ENCODE measurements around the gene APOL2. TPM values are rescaled to one million over a fixed set of nuclear protein-coding genes. Genes with fewer than 3 reads are reported as not detected.
"Not testable (repeated sequence)": the region's sequence is repeated elsewhere in the genome, so short reads cannot be mapped to it uniquely, and the experiment has no call there.

APOL2 gene
- total RNA-seq, 4 donors from 2014 or later = 15.3 to 21.8 (median 17.1) TPM

- H3K9me3 ChIP-seq = no peaks in the 10 kb centered on the region
- H3K36me3 ChIP-seq = no peaks in the 10 kb centered on the region
- H3K4me1 ChIP-seq = peaks cover 34% of the 10 kb centered on the region
- H3K27me3 ChIP-seq = no peaks in the 10 kb centered on the region
- H3K27ac ChIP-seq = peak overlapping the region; percentile 62
- TF ChIP-seq POLR2AphosphoS5 (IDR thresholded peaks at IDR 0.05) (no peak), POLR2A (IDR thresholded peaks at IDR 0.05) (no peak), CTCF (IDR thresholded peaks at IDR 0.05) (no peak), EP300 (IDR thresholded peaks at IDR 0.05) (no peak)
- H3K4me3 ChIP-seq = peak overlapping the region; percentile 37
- 66% methylated on average over 7 of the region's 7 CpGs for WGBS
- no peak for DNase-seq (ENCODE audit: low spot score in 2 of 2)
These were observed 14.5 kb upstream of the APOL2 start for GRCh38 chr22:36253523-36254490.

- TF ChIP-seq EP300 (IDR thresholded peaks at IDR 0.05) = no peak
- TF ChIP-seq CTCF (IDR thresholded peaks at IDR 0.05) = no peak
- TF ChIP-seq POLR2A (IDR thresholded peaks at IDR 0.05) = no peak
- no peak for TF ChIP-seq POLR2AphosphoS5 (IDR thresholded peaks at IDR 0.05)
- H3K27me3 ChIP-seq = no peaks in the 10 kb centered on the region
- 49% methylated on average over 9 of the region's 10 CpGs for WGBS
- peak within 1 kb of the TSS; percentile 37 for H3K4me3 ChIP-seq
- DNase-seq (ENCODE audit: low spot score in 2 of 2) = no peak
- H3K4me1 ChIP-seq = peaks cover 30% of the 10 kb centered on the region
- H3K9me3 ChIP-seq = no peaks in the 10 kb centered on the region
- H3K36me3 ChIP-seq = no peaks in the 10 kb centered on the region
- H3K27ac ChIP-seq = peak within 1 kb of the TSS; percentile 62
These were observed 13.6 kb upstream of the APOL2 start, which contains the start of gene APOL1 for GRCh38 chr22:36252754-36253522. Gene APOL1 (plus strand): TSS chr22:36253133. CDS start chr22:36254956, 1,823 bp downstream.

- peaks cover 30% of the 10 kb centered on the region for H3K4me1 ChIP-seq
- not testable (repeated sequence) for H3K27ac ChIP-seq; H3K9me3 ChIP-seq; H3K27me3 ChIP-seq; H3K36me3 ChIP-seq; DNase-seq (ENCODE audit: low spot score in 2 of 2); H3K4me3 ChIP-seq
- 92% methylated on average over 6 of the region's 7 CpGs for WGBS
These were observed 12.8 kb upstream of the APOL2 start for GRCh38 chr22:36251979-36252608.

GRCh38 chr22:36250292-36250960 is 11.1 kb upstream of the APOL2 start:
- not testable (repeated sequence) for H3K27ac ChIP-seq; H3K4me3 ChIP-seq; H3K27me3 ChIP-seq; H3K9me3 ChIP-seq; H3K36me3 ChIP-seq; DNase-seq (ENCODE audit: low spot score in 2 of 2)
- peaks cover 30% of the 10 kb centered on the region for H3K4me1 ChIP-seq
- 87% methylated on average over 24 of the region's 24 CpGs for whole genome bisulfite sequencing

- H3K27ac ChIP-seq = no peak overlapping the region
- no peaks in the 10 kb centered on the region for H3K27me3 ChIP-seq
- DNase-seq (ENCODE audit: low spot score in 2 of 2) = no peak
- no peaks in the 10 kb centered on the region for H3K36me3 ChIP-seq
- WGBS = 90% methylated on average over 2 of the region's 2 CpGs
- no peaks in the 10 kb centered on the region for H3K9me3 ChIP-seq
- TF ChIP-seq POLR2AphosphoS5 (IDR thresholded peaks at IDR 0.05) = no peak
- no peak for TF ChIP-seq EP300 (IDR thresholded peaks at IDR 0.05)
- no peak for TF ChIP-seq POLR2A (IDR thresholded peaks at IDR 0.05)
- TF ChIP-seq CTCF (IDR thresholded peaks at IDR 0.05) = no peak
- peaks cover 21% of the 10 kb centered on the region for H3K4me1 ChIP-seq
- no peak overlapping the region for H3K4me3 ChIP-seq
These were observed 9.8 kb upstream of the APOL2 start for GRCh38 chr22:36249160-36249559.

Measured in suprapubic skin (tissue), 4 donors.